ENCODE results near the gene SNAP29.

DNA sequence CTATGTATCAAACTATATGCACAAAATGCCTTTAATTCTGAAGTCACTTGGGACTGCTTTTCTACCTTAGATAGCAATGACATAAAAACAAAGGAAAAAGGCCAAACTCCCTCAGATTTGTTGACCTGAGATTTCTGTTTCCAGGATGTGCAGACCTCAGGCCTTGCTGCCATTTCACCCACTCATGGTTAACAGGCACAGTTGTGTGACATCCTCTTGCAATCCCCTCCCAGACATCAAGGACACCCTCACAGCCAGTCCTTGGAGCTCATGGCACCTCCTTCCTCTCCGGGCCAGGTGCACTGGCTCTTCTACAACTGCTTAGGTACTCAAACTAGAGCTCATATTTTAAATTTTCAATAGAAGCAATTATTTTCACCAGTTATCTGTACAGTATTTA is 47.6 kb upstream of the SNAP29 start:
- TF ChIP-seq, protein P1, sequence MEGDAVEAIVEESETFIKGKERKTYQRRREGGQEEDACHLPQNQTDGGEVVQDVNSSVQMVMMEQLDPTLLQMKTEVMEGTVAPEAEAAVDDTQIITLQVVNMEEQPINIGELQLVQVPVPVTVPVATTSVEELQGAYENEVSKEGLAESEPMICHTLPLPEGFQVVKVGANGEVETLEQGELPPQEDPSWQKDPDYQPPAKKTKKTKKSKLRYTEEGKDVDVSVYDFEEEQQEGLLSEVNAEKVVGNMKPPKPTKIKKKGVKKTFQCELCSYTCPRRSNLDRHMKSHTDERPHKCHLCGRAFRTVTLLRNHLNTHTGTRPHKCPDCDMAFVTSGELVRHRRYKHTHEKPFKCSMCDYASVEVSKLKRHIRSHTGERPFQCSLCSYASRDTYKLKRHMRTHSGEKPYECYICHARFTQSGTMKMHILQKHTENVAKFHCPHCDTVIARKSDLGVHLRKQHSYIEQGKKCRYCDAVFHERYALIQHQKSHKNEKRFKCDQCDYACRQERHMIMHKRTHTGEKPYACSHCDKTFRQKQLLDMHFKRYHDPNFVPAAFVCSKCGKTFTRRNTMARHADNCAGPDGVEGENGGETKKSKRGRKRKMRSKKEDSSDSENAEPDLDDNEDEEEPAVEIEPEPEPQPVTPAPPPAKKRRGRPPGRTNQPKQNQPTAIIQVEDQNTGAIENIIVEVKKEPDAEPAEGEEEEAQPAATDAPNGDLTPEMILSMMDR (IDR thresholded peaks at IDR 0.05) = no peak
- no peak for TF ChIP-seq POLR2A (IDR thresholded peaks at IDR 0.05)

Data from stomach (tissue), 4 donors.